ENCODE data around the gene RNPEPL1. TPM values are rescaled to one million over a fixed set of nuclear protein-coding genes. Genes with fewer than 3 reads are reported as not detected.

Gene RNPEPL1
- total and polyA plus RNA-seq, 7 donors, result 23.1 to 136 (median 64.3) TPM

DNA sequence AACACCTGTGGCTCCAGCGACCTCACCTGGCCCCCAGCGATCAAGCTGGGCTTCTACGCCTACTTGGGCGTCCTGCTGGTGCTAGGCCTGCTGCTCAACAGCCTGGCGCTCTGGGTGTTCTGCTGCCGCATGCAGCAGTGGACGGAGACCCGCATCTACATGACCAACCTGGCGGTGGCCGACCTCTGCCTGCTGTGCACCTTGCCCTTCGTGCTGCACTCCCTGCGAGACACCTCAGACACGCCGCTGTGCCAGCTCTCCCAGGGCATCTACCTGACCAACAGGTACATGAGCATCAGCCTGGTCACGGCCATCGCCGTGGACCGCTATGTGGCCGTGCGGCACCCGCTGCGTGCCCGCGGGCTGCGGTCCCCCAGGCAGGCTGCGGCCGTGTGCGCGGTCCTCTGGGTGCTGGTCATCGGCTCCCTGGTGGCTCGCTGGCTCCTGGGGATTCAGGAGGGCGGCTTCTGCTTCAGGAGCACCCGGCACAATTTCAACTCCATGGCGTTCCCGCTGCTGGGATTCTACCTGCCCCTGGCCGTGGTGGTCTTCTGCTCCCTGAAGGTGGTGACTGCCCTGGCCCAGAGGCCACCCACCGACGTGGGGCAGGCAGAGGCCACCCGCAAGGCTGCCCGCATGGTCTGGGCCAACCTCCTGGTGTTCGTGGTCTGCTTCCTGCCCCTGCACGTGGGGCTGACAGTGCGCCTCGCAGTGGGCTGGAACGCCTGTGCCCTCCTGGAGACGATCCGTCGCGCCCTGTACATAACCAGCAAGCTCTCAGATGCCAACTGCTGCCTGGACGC, 61.9 kb downstream of the RNPEPL1 start:
- Histone ChIP-seq H3K9me3 (peaks cover 0 to 3% (median 0%) of the 10 kb centered on the region in 4 donors), H3K4me1 (no peaks in the 10 kb centered on the region), H3K27me3 (no peaks in the 10 kb centered on the region), H3K4me3 (no peak overlapping the region), H3K36me3 (no peaks in the 10 kb centered on the region), H3K27ac (no peak overlapping the region)
- WGBS, 2 donors, result 94 to 96% methylated on average over 50 of the region's 50 CpGs
- TF ChIP-seq EP300 (IDR thresholded peaks at IDR 0.05) (no peak), POLR2AphosphoS5 (IDR thresholded peaks at IDR 0.05) (no peak)
- TF ChIP-seq, protein P1, sequence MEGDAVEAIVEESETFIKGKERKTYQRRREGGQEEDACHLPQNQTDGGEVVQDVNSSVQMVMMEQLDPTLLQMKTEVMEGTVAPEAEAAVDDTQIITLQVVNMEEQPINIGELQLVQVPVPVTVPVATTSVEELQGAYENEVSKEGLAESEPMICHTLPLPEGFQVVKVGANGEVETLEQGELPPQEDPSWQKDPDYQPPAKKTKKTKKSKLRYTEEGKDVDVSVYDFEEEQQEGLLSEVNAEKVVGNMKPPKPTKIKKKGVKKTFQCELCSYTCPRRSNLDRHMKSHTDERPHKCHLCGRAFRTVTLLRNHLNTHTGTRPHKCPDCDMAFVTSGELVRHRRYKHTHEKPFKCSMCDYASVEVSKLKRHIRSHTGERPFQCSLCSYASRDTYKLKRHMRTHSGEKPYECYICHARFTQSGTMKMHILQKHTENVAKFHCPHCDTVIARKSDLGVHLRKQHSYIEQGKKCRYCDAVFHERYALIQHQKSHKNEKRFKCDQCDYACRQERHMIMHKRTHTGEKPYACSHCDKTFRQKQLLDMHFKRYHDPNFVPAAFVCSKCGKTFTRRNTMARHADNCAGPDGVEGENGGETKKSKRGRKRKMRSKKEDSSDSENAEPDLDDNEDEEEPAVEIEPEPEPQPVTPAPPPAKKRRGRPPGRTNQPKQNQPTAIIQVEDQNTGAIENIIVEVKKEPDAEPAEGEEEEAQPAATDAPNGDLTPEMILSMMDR (IDR thresholded peaks at IDR 0.05), result no peak
- DNase-seq, result peak; percentile 56
- intact Hi-C loops (cut with DNase I), result no loop called here

Other genes with a start within 250 kb of the RNPEPL1 start
- 10 to 100 TPM in 3 of 4 donors, 1 to 10 TPM in 1; 7.2 to 30.7 (median 23.7) TPM for gene GPC1, start 132.8 kb upstream of the RNPEPL1 start, total RNA-seq
- 10 to 100 TPM in 1 of 3 donors, 1 to 10 TPM in 2; 3.0 to 15.8 (median 7.2) TPM for gene GPC1, start 132.8 kb upstream of the RNPEPL1 start, polyA plus RNA-seq
- 10 to 100 TPM in 2 of 4 donors, 1 to 10 TPM in 2; 6.7 to 14.0 (median 9.6) TPM for gene ANKMY1, start 10.5 kb upstream of the RNPEPL1 start, total RNA-seq
- gene ANKMY1, start 10.5 kb upstream of the RNPEPL1 start, polyA plus RNA-seq, result 1 to 10 TPM; 3.6 to 9.4 (median 3.9) TPM
- gene DUSP28, start 8.1 kb upstream of the RNPEPL1 start, total RNA-seq, result 10 to 100 TPM in 1 of 4 donors, 1 to 10 TPM in 3; 4.6 to 10.2 (median 7.6) TPM
- gene DUSP28, start 8.1 kb upstream of the RNPEPL1 start, polyA plus RNA-seq, result 1 to 10 TPM; 5.0 to 5.4 (median 5.1) TPM
- gene CAPN10, start 18.2 kb downstream of the RNPEPL1 start, total RNA-seq, result 10 to 100 TPM; 10.5 to 27.7 (median 16.3) TPM
- gene CAPN10, start 18.2 kb downstream of the RNPEPL1 start, polyA plus RNA-seq, result 10 to 100 TPM; 11.4 to 33.0 (median 16.4) TPM
- gene GPR35, start 57.0 kb downstream of the RNPEPL1 start, total RNA-seq, result 1 to 10 TPM; 1.3 to 7.8 (median 3.5) TPM
- 10 to 100 TPM; 28.2 to 76.6 (median 33.0) TPM for gene GPR35, start 57.0 kb downstream of the RNPEPL1 start, polyA plus RNA-seq
- gene AQP12B, start 114.4 kb downstream of the RNPEPL1 start, total RNA-seq, result not detected
- 1 to 10 TPM in 2 of 3 donors, not detected in 1; 1.2 to 5.5 TPM for gene AQP12B, start 114.4 kb downstream of the RNPEPL1 start, polyA plus RNA-seq
- not detected for gene AQP12A, start 123.4 kb downstream of the RNPEPL1 start, total RNA-seq
- gene AQP12A, start 123.4 kb downstream of the RNPEPL1 start, polyA plus RNA-seq, result 1 to 10 TPM in 2 of 3 donors, not detected in 1; 3.0 to 7.4 TPM

Data from sigmoid colon (tissue), 7 donors.